GM15510 (cell line): ENCODE measurements around the gene ABCA3.

ENCODE experiments used
- POLR2A ChIP-seq: IDR thresholded peaks from 3 replicates; pipeline ENCODE4 v1.6.1; 2011; ENCODE audit warnings: borderline replicate concordance; ENCODE audit not compliant: insufficient read length; ENCODE audit errors: extremely low read depth

Gene ABCA3

GRCh38 chr16:2365397-2366294 lies 25.1 kb upstream of the ABCA3 start:
- TF ChIP-seq POLR2A: no peak

GRCh38 chr16:2364638-2365210 lies 24.2 kb upstream of the ABCA3 start:
- TF ChIP-seq POLR2A: no peak

DNA sequence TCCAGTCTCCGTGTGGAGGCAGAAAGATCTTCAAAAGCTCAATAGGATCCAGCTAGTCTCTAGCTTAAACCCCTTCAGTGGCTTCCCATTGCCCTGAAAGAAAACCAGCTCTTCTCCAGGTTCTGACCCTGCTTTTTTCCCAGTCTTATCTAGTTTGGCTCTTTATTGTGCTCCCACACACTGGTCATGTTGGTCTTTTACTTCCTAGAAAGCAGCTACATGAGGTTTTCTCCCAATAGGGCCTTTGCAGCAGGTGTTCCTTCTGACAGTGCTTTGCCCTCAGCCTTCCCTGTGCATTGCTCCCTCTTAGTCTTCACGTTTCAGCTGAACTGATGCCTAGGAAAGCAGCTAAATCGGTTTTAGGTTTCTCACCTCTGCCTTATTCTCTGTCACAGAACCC lies 21.7 kb upstream of the ABCA3 start:
- TF ChIP-seq POLR2A: no peak

DNA sequence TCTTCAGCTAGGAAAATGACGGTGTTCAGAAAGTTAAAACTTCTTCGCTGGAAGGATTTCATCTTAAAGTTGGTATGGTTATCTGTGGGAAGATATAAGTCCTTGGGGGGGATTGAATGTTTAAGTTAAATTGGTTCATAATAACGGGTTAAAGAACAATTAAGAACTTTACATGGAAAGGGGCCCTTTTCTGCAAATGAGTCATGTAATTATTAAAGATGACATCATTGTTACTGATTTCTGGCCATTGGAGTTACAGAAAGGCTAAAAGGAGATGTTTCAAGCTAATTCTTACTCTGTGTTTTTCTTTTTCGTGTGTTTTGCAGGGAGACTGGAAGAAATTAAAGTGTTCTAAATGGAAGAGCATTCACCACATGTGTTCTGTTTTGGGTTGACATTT lies 20.6 kb upstream of the ABCA3 start:
- no peak for TF ChIP-seq POLR2A

GRCh38 chr16:2359919-2360318 lies 19.4 kb upstream of the ABCA3 start:
- no peak for TF ChIP-seq POLR2A

DNA sequence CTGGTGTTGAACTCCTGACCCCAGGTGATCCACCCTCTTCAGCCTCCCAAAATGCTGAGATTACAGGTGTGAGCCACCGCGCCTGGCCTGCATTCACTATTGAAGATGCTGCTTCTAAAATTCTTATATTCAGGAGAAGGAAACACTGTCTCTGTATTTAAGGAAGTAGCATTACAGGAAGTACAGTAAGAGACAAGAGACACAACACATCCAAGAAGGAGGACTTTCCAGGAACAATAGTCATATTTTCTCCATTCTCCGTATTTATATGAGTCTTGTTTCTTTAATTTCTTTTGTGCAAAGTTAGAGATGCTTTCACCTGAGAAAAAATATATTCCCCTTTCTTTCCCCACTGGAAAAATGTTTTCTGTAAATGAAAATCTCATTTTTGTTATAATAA lies 18.3 kb upstream of the ABCA3 start:
- TF ChIP-seq POLR2A: no peak

DNA sequence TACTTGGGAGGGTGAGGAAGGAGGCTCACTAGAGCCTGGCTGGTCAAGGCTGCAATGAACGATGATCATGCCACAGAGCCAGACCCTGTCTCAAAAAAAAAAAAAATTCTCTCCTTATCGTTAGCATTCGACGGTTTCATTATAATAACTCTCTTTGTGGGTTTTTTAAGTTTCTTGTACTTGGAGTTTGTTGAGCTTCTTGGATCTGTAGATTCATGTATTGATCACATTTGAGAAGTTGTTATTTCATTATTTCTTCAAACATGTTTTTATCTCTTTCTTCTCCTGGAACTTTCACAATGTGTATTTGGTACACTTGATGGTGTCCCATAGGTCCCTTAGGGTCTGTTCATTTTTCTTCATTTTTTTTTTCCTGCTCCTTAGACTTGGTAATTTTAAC lies 16.8 kb upstream of the ABCA3 start:
- TF ChIP-seq POLR2A: no peak

DNA sequence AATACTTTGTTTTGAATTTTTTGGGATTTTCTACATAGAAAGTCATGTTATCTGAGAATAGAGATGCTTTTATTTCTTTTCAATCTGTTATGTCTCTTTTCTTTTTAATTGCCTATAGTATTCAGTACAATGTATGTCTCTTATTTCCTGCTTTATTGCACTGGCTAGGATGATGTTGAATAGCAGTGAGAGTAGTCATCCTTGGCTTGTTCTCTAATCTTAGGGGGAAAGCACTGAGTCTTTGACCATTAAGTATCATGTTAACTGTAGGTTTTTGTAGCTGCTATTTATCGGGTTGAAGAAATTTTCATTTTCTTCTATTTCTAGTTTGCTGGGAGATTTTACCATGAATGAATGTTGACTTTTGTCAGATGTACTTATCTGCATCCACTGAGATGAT lies 10.0 kb upstream of the ABCA3 start:
- no peak for TF ChIP-seq POLR2A

DNA sequence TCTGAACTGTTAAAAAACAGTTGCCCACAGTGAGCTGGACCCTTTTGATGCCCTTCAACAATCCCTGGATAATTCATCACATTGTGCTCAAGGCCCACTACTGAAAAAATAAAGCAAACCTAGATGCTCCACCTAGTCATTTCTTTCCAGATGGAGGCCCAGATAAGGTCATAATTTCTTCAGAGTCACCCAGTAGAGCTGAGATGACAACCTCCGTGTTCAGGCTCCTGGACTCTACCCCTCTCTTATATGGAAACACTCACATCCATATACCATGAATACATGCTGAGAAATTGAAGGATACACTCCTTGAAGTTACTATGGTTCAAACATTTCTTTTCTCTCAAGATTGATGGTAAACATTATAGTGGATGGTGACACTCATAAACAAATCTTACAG lies 2.7 kb upstream of the ABCA3 start:
- no peak for TF ChIP-seq POLR2A

DNA sequence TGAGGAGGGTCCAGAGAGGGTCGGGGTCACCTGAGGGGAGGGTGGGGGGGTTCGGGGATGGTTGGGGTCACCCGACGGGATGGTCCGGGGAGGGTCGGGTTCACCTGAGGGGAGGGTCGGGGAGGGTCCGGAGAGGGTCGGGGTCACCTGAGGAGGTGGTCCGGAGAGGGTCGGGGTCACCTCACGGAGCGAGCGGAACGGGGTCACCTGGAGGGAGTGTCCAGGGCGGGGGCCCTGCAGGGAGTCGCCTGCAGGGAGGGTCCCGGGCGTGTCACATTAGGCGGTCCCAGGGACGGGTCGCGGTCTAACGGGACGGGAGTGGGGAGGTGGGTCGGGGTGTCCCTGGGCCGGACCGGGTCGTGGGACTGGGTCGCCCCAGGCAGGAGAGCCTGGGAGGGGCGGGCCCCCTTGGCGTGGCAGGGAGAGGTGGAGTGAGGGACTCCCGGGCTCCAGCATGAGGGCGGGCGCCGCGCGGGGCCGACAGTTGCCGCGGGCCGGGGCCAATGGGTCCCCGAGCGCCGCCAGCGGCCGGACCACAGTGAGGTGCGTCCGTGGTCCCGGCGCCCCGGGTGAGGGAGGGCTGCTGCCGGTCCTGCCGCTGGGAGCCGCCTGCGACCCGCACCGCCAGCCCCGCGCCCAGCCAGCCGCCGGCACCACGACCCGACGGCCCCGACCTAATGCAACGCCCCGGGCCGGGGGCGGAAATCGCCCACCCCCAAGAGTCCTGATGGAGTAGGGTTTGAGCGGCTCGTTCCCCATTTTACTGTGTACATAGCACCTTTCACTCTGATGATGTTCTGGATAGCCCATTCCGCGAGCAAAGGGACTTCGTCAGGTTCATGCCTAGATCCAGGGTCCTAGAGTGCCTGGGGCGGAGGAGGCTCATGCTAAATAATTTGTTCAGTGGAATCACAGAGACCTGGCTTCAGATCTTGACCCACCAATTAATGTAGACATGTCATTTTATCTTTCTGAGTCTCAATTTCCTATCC lies 1.2 kb upstream of the ABCA3 start:
- no peak for TF ChIP-seq POLR2A

DNA sequence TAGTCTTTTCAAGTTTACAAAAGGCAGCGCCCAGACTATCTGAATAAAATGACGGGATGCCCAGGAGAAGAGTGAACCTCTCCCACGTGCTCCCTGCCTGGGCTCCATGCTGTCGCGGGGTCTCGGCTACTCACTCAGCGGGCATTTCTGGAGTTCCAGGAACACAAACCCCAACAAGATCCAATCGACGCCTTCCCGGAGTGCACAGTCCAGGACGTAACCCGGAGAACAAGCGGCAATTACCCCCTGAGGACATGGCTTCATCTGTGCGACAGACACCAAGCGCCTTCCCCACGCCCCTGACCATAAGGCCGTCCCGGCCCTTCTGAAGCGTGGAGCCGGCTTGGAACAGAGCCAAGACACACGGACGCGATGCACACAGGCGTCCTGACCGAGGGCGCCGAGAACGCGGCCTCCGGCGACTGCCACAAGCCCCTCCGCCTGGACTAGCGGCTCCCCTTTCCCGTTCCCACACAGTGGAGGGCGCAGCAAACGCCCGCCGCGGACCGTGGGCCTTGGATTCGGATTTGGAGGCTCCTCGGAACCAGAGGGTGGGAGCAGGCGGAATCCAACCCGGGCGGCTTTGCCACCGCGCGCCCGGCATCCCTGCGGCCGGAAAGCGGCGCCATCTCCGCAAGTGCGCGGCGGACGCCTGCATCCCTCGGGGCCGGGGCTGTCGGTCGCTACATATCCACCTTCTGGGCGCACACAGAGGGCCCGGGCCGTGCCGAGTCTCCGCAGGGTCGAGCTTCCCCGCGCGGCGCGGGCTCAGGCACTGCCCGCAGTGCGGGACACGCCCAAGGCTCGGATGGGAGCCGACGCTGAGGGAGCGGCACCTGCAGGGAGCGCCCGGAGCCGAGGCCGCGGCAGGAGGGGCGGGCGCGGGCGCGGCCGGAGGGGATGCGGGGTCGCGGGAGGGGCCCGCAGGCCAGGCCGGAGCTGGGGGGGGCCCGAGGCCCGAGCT lies 725 bp downstream of the ABCA3 start:
- TF ChIP-seq POLR2A: no peak

DNA sequence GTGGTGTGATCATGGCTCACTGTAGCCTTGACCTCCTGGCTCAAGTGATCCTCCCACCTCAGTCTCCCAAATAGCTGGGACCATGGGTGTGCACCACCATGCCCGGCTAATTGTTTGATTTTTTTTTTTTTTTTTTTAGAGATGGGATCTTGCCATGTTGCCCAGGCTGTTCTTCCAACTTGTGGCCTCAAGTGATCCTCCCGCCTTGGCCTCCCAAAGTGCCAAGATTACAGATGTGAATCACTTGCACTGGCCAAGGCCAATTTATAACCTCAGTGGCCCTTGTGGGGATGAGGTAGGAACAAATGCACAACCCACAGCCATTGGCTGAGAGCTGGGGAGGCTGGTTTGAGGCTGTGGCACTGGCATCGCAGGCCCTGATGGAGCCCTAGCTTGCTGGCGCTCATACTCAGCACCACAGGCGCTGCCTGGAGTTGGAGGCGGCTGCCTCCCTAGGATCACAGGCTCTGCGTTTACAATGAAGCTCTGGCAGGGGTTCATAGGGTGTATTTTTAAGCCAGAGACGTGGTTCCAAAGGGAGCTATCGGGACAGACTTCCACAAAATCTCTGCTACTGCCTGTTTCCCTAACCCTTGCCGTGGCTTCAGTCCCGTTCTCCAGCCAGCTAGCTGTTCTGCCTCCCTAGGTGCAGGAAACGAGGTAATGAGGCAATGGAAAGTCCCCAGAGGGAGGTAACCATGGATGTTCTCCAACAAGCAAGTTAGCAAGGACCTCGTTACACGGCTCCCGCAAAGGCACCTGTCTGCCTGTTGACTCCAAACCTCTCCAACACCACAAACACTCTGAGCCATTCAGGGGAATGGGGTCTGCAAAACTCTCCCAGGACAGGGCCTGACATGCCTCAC lies 2.9 kb downstream of the ABCA3 start:
- TF ChIP-seq POLR2A: no peak

- no peak for TF ChIP-seq POLR2A
Measured at GRCh38 chr16:2335286-2335895, 5.1 kb downstream of the ABCA3 start.
